ENCODE measurements around the gene STK16.

The STK16 gene

GRCh38 chr2:219213486-219214071 lies 31.7 kb upstream of the STK16 start:
- DNase-seq (ENCODE audit: low spot score): no peak

DNA sequence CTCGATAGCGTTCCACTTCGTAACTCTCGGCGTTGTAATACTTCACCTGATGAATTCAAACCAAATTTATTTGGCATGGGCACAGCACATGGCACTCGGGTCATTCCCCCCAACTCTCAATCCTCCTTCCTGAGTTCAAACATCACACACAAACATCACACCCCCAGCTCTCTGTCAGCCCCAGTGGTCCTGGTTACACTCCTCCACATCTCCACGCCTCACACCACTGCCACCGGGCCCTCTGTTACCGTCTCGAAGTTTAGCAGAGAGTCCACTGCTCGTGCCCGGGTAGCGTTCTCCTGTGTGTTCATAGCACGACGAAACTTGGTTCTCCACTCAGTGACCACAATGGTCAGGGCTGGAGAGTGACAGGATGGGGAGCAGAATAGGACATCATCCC lies 31.1 kb upstream of the STK16 start:
- no peak for DNase-seq (ENCODE audit: low spot score)

DNA sequence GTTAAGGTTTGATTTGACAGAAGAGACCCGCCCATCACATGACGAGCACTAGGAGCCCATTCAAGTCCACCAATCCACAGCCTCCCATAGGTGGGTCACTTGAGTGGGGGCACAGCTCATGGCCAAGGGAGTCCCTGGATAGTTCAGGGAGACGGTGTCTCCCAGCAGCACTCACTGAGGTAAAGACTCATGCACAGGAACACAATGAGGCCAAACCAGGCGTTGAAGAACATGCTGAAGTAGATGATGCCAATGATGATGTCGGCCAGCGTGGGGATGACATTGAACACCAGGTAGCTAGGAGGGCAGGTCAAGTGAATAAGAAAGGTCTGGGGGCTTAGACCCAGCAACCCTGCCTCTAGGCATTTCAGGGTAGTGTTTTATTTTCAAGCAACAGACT lies 30.5 kb upstream of the STK16 start:
- DNase-seq (ENCODE audit: low spot score): no peak

DNA sequence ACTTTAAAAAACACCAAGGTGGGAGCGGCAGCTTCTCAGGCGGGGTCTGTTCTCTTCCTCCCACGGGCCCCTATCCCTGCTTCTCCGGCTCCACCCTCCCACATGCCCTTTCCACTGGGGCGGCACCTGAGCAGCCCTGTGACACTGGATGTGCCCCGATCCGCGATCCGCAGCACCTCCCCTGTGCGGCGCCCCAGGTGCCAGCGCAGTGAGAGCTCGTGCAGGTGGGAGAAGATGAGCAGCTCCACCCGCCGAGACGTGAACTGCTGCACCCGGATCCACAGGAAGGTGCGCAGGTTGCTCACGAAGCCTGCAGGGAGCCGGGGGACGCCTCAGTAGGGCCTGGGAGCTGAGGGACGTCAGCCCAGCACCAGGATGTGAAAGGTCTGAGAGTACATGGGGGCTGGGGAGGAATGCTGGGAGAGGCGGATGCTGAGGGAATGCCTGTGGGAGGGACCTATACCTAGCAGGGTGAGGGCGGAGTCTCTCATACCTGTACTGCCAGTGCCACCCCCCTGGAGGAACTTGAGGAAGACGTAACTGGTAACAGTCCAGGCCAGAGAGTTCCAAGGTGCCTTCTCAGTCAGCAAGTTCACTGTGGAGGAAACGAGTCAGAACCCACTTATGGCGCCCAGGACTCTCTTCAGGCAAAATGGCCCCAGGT lies 29.3 kb upstream of the STK16 start:
- no peak for DNase-seq (ENCODE audit: low spot score)

DNA sequence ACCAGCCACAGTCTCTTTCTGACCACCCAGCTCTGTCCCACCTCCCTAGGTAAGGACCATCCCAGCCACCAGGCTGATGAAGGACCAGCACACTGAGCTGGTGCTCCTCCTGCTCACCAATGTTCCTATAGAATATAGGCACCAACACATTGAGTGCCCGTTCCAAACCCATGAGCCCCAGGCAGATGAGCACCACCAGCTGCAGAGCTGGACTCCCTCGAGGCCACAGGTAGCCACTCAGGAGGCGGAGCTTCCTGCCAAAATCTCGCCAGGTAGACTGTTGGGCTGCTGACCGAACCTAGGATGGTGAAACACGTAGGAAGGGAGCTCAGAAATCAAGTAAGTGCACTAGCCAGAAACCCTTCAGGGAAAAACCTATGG lies 28.8 kb upstream of the STK16 start:
- DNase-seq (ENCODE audit: low spot score): no peak

DNA sequence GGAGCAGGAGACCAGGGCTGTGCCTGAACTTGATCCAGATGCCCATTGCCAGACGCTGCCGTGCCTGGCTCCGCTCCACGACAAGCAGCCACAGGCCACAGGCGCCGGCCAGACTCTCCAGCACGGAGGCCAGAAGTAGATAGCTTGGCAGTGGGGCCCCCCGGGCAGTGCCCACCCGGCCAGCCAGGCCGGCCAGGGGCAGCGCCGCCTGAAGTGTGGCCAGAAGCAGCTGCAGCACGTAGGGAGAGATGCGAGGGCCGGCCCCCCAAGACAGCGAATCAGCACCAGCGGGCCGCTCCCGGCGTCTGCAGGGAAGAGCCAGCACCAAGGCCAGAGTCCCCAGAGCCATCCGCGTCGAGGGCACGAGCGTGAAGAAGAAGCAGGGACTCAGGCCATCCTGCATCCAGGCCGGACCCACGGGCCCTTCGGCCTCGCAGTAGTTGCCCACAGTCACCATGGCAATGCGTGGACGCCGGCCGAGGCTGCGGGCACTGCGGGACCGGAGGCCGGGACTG lies 27.0 kb upstream of the STK16 start:
- no peak for DNase-seq (ENCODE audit: low spot score)

GRCh38 chr2:219218732-219219701 lies 26.3 kb upstream of the STK16 start, which contains the start of gene ABCB6:
ABCB6 (minus strand) TSS chr2:219218958; CDS start chr2:219218673, 285 bp downstream.
- peak; percentile 87 for DNase-seq (ENCODE audit: low spot score)

DNA sequence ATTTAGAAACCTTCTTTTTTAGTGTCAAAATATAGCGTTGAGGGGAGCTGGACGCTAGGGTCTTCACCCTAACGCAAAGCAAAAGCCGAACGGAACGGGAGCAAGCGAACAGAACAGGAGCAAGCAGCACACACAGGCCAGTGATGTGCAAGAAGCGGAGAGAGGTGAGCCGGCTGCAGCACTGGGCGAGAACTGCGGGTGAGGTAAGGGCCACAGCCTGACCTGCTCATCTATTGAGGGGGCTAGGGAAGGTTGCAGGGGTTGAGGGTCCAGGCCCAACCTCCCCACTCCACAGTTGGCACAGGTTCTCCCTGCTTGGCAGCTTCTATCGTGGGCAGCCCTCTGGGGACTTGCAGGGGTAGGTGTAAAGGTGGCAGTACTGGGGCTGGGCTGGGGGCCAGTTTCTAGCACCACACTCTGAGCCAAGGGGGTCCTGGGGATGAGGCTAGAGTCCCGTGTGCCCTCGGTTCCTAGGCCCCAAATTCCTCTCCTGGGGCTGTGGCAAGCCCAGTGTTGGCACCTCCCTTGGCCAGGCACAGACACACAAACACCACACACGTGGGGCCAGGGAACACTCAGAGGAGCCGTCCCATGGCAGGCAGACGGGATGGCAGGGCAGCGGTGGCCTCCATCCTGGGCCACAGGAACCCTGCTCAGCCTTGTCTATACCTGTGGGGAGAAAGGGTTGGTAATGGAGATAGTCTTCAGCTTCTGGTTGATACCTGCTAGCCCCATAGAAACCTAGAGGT lies 25.3 kb upstream of the STK16 start:
- DNase-seq (ENCODE audit: low spot score): no peak

DNA sequence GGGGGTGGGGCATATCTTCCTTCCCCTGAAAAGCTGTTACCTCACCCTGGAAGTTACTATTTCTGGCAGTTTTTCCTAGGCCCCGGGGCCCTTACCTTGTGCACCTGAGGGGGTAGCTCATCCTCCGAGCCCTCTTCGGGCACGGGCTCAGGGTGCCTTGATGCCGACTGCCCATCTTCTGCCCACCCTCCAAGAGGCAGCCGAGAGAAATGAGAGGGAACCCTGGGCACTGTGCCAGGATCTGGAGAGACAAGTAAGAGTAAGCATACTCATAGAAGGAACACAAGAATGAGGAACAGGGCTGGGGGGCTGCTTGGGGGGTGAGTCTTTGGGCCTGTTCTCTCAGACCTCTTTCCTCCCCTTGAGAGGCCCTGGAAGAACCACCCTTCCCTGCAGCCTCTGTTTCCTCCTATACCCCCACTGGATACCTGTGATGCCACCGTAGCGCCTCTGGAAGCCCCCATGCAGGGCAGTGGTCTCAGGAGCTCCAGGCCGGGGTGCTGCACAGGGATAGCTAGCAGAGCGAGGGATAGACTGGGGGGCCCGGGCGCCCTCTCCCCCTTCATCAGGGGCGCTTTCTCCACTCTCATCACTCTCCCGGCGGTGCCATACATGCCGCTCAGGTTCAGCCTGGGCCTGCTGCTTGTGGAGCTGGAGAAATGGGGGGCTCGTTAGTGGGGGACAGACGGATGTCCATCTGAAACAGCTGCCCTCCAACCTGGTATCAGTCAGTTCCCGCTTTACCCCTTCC lies 24.5 kb upstream of the STK16 start:
- no peak for DNase-seq (ENCODE audit: low spot score)

DNA sequence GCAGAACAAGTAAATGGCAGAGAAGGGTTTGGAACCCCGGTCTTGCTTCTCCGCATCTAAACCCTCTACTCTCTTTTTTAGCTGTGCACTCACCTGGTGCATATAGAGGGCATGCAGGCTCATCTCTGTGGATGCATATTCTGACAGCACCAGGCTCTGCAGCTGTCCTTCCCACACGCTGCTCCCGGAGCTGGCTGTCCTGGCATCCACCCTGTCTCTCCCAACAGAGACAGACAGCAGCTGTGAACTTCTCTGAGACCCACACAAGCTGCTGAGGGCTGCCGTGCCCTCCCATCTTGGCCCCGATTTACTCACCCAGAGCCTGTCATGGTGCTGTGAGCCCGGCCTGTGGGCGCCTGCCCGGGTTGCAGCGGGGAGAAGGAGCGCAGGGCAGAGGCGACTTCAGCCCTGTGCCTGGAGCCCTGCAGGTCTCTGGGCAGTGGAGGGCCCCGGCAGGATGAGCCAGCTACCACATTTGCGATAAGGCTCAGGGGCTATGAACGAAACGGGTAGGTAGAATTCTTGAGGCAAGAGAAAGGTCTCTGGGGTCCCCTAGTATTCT lies 23.2 kb upstream of the STK16 start:
- no peak for DNase-seq (ENCODE audit: low spot score)

DNA sequence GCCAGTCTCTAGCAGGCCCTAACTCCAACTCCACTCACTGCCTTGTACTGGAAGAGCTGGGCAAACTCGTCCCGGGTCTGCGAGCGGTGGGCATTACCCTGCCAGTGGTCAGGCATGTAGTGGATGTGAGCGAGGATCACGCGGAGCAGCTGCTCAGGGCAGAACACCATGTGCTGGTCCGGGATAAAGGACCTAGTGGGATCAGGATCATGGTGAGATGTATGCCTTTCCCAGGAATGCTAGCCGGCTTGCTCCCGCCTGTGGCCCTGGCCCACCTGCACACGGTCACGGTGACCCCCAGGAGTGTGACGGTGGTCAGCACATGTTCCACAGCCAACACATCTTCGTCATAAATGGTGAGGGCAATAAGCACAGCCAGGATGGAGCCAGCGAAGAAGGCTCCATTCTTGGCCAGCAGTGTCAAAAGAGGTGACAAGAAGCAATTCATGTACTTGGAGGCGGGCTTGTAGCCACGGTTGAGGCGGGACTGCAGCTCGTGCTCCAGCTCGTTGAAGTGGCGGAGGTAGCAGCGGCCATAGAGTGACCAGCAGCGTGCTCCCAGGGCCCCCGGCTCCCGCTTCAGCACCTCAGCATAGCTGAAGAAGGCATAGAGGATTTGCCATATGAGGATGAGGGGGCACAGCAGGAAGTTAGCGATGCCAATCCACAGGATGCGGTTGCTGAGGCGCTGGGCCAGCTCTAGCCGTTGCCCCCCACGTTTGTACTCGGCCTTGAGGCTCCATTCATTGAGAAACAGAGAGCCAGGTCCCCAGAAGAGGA lies 21.3 kb upstream of the STK16 start:
- DNase-seq (ENCODE audit: low spot score): no peak

DNA sequence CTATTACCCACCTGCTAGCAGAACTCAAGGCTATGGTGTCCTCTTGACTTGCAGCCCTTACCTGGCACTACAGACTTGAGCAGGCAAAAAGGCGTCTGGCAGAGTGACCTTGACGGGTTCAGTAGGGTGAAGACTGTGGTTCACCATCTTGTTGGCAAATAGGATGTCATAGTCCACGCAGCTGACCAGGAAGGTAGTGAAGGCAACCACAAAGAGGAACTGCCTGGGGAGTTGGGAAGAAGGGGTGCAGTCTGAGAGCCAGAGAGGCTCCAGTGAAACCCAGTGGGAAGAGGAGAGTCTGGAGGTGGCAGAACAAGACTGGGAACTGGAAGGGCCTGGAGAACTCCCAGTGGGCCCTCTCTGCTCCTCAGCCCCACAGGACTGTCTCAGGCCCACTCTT lies 19.9 kb upstream of the STK16 start:
- DNase-seq (ENCODE audit: low spot score): no peak

DNA sequence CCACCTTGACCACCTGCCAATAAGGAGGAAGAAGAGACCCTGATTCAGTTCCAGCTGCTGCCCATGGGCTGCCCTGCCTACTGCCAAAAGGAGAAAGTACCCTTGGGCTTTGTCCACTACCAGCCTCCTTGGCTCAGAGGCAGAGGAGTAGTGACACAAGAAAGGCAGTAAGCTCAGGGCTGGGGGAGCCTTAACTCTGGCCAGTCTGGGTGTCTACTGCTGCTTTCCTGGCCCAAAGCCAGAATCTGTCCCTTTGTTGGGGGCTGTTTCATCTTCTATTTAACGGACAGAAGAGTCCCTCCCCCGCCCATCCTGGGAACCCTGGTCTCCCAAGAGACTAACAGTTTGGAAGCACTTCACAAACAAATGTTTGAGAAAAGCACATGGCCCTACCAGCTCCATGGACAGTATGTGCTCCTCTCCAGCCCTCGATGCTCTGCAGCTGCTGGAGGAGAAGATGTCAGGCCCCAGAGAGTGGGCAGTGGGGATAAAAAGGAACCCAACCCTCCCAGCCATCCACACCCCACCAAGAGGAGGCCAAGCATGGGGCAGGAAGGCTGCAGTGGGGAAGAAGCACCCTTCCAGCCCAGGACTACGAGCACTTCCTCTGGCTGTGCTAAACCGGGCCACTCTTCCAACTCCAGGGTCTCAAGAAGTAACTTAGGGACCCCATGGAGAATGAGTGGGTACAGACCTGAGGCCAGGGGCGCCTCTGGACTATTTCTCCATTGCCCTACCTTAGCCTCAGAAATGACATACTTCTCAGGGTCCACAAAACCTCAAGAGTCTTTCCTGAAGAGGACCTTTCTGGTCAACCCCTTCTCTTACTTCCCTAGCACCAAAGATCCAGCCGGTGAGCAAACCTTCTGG lies 17.0 kb upstream of the STK16 start:
- DNase-seq (ENCODE audit: low spot score): no peak

GRCh38 chr2:219228911-219229304 lies 16.4 kb upstream of the STK16 start:
- DNase-seq (ENCODE audit: low spot score): no peak

- peak; percentile 98 for DNase-seq (ENCODE audit: low spot score)
Observed at GRCh38 chr2:219229305-219230058, 15.8 kb upstream of the STK16 start, which contains the start of the genes ANKZF1 and ATG9A. ANKZF1 (plus strand) TSS chr2:219229806; CDS start chr2:219230258, 452 bp downstream. ATG9A (minus strand) TSS chr2:219229636; CDS start chr2:219228024, 1,612 bp downstream.

DNA sequence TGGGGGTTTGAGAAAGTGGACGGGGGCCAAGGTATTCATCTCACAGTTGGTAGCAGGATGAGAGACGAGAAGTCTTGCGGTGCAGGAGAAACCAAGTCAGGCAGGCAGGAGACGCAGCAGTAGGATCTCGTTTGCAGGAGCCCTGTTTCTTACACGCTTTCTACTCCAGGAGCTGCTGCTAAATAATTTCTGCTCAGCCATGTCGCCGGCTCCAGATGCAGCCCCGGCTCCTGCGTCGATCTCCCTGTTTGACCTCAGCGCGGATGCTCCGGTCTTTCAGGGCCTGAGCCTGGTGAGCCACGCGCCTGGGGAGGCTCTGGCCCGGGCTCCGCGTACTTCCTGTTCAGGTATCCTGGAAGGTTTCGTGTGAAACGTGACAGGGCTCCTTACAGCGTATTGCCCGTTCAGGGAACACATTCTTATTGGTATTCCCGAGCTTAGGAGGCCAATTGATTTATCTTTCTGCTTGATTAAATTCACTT lies 15.2 kb upstream of the STK16 start:
- DNase-seq (ENCODE audit: low spot score): peak; percentile 36

DNA sequence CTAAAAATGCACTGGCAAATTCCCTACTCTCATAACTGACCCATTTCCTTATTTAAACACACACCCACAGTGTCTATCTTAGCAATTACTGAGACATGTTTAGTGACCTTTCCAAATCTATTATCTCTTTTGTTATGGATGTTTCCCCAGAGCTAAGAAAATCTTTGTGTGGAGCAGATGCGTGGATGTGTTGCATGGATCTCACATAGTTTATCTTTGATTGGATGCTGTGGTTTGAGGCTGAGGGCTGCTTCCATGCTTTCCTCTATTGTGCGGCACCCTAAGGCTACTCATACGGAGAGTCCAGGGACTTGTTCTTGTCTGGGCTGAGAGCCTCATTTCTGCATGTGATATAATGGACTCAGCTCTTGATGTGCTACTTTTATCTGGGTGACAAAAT lies 10.9 kb upstream of the STK16 start:
- no peak for DNase-seq (ENCODE audit: low spot score)

DNA sequence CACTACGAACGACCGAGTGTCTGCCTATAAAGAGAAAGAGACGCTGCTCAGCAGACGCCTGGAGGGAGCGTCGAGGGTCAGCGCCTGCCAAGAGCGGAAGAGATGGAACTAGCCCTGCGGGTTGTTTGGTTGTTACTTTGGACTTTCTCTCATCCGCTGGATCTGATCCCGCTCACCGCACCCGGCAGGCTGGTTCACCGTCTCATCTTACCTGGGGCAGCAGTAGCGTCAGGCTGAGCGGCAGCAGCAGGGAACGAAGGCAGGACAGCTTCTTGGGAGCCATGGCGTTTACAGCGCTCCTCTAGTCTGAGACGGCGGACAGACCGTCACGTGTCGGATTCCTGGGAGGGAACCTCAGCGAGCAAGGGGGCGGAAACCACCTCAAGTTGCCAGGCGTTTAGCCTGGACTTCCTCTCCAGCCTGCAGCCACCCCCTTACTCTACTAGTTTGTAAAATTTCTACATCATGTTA lies 2.0 kb upstream of the STK16 start:
- no peak for DNase-seq (ENCODE audit: low spot score)
